Measurements from ENCODE around the gene ANKS1A.

DNA sequence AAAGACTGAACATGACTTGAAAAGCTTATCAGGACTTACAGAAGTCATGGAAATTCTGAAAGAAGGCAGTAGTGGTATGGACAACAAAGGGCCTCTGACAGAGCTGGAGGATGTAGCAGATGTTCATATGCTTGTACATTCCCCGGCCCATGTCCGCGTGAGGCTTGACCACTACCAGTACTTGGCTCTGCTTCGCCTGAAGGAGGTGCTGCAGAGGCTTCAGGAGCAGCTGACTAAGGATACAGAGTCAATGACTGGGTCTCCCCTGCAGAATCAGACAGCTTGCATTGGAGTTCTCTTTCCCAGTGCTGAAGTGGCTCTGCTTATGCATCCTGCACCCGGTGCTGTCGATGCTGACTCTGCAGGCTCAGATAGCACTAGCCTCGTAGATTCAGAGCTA lies 30.4 kb upstream of the ANKS1A start:
- TF ChIP-seq, protein P1, sequence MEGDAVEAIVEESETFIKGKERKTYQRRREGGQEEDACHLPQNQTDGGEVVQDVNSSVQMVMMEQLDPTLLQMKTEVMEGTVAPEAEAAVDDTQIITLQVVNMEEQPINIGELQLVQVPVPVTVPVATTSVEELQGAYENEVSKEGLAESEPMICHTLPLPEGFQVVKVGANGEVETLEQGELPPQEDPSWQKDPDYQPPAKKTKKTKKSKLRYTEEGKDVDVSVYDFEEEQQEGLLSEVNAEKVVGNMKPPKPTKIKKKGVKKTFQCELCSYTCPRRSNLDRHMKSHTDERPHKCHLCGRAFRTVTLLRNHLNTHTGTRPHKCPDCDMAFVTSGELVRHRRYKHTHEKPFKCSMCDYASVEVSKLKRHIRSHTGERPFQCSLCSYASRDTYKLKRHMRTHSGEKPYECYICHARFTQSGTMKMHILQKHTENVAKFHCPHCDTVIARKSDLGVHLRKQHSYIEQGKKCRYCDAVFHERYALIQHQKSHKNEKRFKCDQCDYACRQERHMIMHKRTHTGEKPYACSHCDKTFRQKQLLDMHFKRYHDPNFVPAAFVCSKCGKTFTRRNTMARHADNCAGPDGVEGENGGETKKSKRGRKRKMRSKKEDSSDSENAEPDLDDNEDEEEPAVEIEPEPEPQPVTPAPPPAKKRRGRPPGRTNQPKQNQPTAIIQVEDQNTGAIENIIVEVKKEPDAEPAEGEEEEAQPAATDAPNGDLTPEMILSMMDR (IDR thresholded peaks at IDR 0.05 in 4 of 5, conservative IDR thresholded peaks at IDR 0.05 in 1 of 5) = no peak
- TF ChIP-seq POLR2A (IDR thresholded peaks at IDR 0.05) = no peak
